LNCaP clone FGC (cell line): ENCODE measurements around the gene LDLRAP1.

ENCODE experiments used
- DNase-seq: peaks from one replicate; pipeline ENCODE4 v3.0.0-alpha.2; 2011; ENCODE audit warnings: low read depth
- H3K4me3 ChIP-seq: 2 replicates; pipeline ENCODE4 v1.5.1; 2011; ENCODE audit warnings: mild to moderate bottlenecking, low read depth, low read length, control low read depth
- CTCF ChIP-seq: IDR thresholded peaks from 2 replicates; pipeline ENCODE4 v1.5.1; 2012; ENCODE audit warnings: mild to moderate bottlenecking; ENCODE audit not compliant: control insufficient read depth, insufficient read depth; ENCODE audit errors: extremely low read depth

The LDLRAP1 gene

GRCh38 chr1:25550155-25550506 is 6.7 kb downstream of the LDLRAP1 start:
- no peak overlapping the region for H3K4me3 ChIP-seq
- no peak for TF ChIP-seq CTCF
- no peak for DNase-seq

GRCh38 chr1:25550683-25551310 is 7.4 kb downstream of the LDLRAP1 start:
- no peak overlapping the region for H3K4me3 ChIP-seq
- no peak for TF ChIP-seq CTCF
- DNase-seq = no peak

- no peak for DNase-seq
- no peak for TF ChIP-seq CTCF
- no peak overlapping the region for H3K4me3 ChIP-seq
Observed at GRCh38 chr1:25553749-25554429, 10.5 kb downstream of the LDLRAP1 start.

- DNase-seq = no peak
- no peak for TF ChIP-seq CTCF
Observed at GRCh38 chr1:25554430-25554780, 11.0 kb downstream of the LDLRAP1 start.

GRCh38 chr1:25554886-25555752 is 11.7 kb downstream of the LDLRAP1 start:
- DNase-seq = no peak
- TF ChIP-seq CTCF = no peak
- H3K4me3 ChIP-seq = no peak overlapping the region

More at GRCh38 chr1:25554430-25554780, 11.0 kb downstream of the LDLRAP1 start:
- no peak overlapping the region for H3K4me3 ChIP-seq

GRCh38 chr1:25555753-25556092 is 12.3 kb downstream of the LDLRAP1 start:
- no peak for TF ChIP-seq CTCF
- H3K4me3 ChIP-seq = no peak overlapping the region
- no peak for DNase-seq
